HG02588 (cell line): ENCODE data around the gene C11orf58.

Experiments
- ATAC-seq: cut with Tn5 transposase; IDR thresholded peaks from one replicate; pipeline ENCODE4 v1.9.1; 2021; ENCODE audit warnings: mild to moderate bottlenecking, moderate library complexity; ENCODE audit not compliant: unreplicated experiment

Gene C11orf58

DNA sequence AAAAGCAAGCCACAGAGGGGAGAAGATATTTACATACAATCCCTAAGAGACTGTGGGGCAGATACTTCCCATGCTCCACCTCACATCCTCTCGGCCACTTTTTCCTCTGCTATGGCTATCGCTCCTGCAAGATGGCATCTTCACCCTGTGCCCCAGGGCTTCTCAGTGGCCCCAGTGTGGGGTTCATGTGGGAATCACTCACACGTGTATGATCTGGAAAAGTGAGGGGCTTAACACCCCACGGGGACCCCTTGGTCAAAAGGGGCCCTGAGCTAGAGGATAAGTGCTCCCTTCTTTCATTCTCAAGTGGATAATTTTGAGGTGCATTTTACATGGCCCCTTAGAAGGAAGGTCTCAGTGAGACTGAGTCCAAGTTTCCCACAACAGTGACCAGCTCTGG lies 28.7 kb downstream of the C11orf58 start:
- no peak for ATAC-seq

GRCh38 chr11:16767957-16768356 lies 29.5 kb downstream of the C11orf58 start:
- no peak for ATAC-seq

- no peak for ATAC-seq
These were observed 30.9 kb downstream of the C11orf58 start for GRCh38 chr11:16769386-16769785.

DNA sequence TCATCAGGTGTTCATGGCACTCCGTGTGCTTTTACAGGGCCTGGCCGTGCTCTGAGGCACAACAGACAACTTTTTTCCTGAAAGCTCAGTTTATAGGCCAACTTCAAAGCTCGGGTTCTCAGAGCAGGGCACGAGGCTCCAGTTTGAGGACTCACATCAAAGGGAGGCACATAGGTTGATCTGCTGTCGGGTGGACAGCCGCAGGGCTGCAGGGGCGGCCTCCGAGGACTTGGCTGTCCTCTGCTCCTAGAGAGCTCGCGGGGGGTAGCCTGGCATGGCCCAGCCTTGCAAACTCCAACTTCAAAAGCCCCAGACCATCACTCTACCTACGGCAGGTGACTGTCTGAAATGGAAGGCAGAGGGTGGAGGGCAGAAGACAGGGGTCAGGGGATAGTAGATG lies 31.6 kb downstream of the C11orf58 start:
- ATAC-seq: no peak

- no peak for ATAC-seq
These were observed 33.1 kb downstream of the C11orf58 start for GRCh38 chr11:16771350-16772140.

DNA sequence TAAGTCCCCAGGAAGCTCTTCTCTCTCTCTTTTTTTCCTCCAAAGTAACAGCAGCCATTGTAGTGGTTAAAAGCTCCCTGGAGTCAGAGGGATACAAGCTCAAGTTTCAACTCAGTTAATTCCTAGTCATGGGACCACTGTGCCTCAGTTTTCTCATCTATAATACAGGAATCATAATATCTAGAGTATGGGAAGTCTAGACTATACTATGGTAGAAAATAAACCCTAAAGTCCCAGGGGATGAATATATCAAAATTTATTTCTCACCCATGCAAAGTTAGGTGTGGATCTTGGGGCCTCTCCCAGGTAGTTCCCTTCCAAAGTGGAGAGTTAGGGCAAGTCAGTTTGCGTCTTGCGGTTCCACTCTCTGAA lies 33.7 kb downstream of the C11orf58 start:
- ATAC-seq: no peak

DNA sequence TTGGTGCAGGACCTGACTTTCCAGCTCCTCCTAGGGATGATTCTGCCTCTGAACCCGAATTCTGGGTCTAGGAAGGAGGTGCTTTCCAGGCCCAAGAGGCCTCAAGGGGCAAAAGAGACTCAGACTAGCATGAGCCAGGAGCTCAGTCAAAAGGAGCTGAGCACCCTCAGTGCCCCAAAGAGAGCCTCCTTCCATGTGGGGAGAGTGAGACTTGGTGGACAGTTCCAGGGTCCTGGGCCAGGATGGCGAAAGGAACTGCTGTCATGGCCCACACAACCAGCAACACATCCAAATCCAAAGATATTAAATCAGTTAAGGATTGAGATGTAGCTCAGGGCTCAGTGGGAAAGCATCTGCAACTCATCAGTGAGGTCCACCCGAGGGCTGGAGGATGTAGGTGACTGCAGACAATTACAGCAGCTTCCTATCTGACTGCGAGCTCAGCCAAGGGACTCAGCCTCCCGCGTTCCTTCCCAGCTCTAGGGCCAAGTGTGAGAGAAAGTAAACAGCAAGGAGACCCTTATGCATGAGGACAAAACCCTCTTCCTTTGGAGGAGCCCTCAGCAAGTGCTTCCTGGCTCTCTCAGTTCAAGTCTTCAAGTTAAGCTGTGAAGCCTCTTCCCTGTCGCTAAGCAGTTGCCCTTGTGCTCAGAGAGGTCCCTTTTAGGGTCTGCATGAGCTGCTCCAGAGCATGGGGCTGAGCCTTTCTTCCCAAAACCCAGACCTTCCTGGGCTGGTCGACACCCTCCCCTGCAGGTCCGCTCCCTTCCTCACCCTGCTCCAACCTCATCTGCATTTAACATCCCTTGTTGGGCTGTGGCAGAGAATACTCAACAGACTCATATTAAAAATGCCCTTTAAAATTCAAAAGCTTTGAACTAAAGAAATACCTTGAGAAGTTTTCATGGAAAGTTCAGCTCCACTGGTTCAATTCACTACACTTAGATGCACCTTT lies 35.8 kb downstream of the C11orf58 start:
- no peak for ATAC-seq

GRCh38 chr11:16774936-16775613 lies 36.6 kb downstream of the C11orf58 start:
- no peak for ATAC-seq

DNA sequence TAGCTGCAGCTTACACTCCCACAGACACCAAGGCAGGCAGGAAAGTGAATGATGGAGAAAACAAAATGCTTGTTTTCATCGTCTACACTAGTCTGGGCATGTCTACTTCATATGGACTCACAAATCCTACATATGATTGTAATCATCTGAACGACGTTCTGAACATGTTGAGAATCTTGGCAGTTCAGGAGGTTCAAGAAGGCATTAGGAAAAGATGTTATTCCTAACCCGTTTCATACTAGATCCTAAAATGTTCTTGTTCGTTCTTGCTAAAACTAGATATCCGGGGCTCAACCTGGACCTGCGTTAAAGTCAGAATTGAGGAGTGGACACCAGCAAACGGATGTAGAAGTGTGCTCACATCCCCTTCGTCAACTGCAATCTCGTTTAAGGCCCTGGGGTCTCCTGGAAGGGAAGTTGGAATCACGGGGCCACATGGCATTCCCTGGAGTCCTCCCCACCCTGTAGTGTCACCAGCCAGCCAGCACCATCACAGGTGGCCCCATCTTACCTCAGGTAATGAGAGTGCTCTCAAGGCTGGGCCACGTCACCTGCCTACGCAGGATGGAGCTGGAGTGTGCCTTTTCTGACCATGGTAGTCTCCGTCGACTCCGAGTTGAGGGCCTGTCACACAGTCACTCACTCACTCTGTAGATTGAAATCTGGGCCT lies 37.3 kb downstream of the C11orf58 start:
- ATAC-seq: no peak

DNA sequence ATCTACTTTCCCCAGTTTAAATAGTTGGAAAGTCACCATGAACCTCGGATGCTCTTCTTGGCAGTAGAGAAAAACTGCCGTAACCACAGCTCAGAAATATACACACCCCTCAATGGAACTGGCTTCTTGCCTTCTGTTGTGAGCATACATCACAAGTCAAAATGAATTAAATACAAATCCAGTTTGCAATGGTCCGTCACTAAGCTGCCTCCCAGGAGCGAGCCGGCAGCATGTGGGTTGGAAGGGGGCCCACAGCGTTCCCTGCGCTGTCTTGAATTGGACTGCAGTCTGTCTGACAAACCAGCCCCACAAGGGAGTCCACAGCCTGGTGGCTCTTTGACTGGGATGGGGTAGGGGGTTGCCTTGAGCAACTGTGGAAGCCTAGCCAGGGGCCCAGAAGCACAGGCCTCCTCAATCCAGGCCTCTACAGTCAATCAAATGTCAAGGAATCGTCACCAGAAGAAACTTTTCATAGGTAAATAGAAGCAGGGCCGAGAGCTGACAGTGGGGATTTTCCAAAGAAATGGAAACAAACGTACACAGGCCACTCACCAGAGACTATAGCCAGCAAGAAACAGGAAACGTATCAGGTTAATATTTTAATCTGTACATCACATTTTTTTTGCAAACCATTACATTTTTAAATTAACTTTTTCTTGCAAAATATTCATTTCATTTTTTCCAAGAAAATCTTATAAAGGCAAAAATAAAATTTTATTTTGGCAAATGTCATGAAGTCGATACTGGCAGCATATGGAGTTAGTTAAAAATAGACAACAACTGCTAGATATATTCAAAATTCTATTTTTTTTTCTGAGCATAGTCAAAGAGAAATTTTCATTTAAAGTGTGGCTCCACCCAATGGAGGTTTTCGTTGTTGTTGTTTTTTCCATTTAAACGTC lies 38.5 kb downstream of the C11orf58 start:
- no peak for ATAC-seq

- ATAC-seq: no peak
These were observed 39.1 kb downstream of the C11orf58 start for GRCh38 chr11:16777613-16777975.

DNA sequence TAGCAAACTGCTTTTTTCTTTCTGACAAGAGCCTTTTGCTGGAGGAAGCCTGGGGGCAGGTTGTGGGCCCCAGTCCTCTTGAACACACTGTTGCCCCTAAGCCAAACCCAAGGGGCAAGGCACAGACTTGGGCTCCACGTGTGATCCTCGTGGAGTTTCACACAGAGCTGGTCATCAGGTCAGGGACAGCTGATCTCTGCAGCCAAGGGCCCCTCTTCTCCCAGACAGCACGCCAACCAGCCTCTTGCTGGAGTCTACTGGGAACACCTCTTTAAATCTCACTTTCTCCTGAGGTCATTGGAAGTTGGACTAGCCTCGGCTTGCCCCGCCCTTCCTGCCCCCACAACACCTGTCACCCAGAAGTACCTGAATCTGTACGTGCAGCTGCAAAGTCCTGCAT lies 39.8 kb downstream of the C11orf58 start:
- ATAC-seq: no peak

- no peak for ATAC-seq
These were observed 40.4 kb downstream of the C11orf58 start for GRCh38 chr11:16778876-16779275.

- ATAC-seq: no peak
These were observed 41.0 kb downstream of the C11orf58 start for GRCh38 chr11:16779436-16779835.

GRCh38 chr11:16780146-16780545 lies 41.7 kb downstream of the C11orf58 start:
- ATAC-seq: no peak

GRCh38 chr11:16780698-16781550 lies 42.5 kb downstream of the C11orf58 start:
- no peak for ATAC-seq

DNA sequence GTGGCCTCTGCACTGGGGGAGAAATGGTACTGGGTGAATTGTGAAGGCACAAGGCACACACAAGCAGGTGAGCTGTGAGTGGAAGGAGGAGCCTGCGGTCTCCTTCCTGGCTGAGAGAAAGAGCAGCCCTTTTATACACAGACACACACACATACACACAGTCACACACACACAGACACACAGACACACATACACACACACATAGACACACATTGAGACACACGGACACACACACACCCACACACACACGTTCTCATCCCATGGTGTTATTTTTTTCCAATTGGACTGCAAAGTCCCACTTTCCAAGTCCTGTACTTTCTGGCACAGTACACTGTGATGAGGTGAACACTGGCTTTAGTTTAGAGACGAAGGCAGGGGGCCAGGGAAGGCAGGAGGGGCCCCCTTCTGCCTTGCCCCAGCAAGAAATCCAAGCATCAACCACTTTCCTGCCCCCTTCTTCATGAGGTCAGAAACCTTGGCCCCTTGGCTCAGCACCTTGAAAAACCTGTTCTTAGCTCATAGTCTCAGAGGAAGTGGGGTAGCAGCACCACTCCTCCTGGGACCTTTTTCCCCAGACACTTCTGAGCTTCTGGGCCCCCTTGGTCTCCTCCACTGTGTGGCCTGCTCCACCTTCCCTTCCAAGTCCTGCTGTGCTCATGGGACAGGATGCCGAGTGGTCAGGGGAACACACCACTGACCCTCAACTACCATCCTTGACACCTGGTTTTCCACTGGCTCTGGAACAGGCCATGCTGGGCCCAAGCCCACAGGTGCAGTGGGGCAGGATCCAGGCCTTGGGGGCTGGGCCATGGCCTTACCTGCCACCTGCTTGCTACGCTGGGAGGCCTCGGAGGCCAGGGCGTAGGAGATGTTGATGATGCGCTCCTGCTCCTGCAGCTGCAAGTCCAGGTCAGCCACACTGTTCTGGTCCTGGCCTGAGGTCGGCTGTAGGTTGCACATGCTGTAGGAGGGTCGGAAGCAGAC lies 43.8 kb downstream of the C11orf58 start:
- ATAC-seq: no peak

DNA sequence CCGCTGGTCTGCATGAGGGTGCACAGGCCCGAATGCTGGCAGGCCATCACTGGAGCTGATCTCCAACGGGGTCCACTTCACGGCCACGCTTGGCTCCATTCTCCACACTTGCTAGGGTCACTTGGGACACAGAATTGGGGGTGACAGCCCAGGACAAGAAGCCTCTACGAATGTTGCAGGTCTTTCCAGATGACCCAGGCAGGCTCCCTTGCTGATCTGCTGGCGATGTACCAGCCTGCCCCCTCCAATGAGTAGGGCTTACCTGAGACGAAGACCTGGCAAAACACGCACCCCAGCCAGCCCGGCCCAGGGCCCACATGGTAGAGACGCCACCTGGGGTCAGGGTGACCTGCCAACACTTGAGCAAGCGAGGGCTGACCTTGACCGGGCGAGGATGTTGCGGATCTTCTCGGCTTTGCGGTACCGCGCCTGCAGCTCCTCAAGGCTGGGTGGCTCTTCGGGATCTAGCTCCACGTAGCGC lies 44.9 kb downstream of the C11orf58 start:
- no peak for ATAC-seq
